GM06990 (cell line): ENCODE results near the gene CAPN9.
"Not testable (repeated sequence)": the region's sequence is repeated elsewhere in the genome, so short reads cannot be mapped to it uniquely, and the experiment has no call there.

Experiments used
- DNase-seq: peaks from one replicate; pipeline ENCODE4 v3.0.0-alpha.2; 2011; ENCODE audit not compliant: insufficient read length; ENCODE audit errors: extremely low read depth
- H3K27me3 ChIP-seq: replicated peaks from 2 replicates; pipeline ENCODE4 v1.6.0; 2011; ENCODE audit warnings: low read length; ENCODE audit not compliant: control insufficient read depth, insufficient read depth
- H3K36me3 ChIP-seq: 2 replicates; pipeline ENCODE4 v1.5.1; 2011; ENCODE audit warnings: low read length; ENCODE audit not compliant: control insufficient read depth, insufficient read depth
- H3K4me3 ChIP-seq: replicated peaks from 2 replicates; pipeline ENCODE4 v1.5.1; 2011; ENCODE audit warnings: low read depth, mild to moderate bottlenecking, control low read depth, low read length
- CTCF ChIP-seq: IDR thresholded peaks from 2 replicates; pipeline ENCODE4 v1.5.1; 2011; ENCODE audit warnings: low read length, control low read depth, mild to moderate bottlenecking, inconsistent platforms; ENCODE audit not compliant: insufficient read depth, poor library complexity, severe bottlenecking

Gene CAPN9

GRCh38 chr1:230761443-230762167, 14.4 kb downstream of the CAPN9 start:
- no peak for DNase-seq
- Histone ChIP-seq H3K36me3 (no peaks in the 10 kb centered on the region), H3K27me3 (peaks cover 1% of the 10 kb centered on the region; the same call in 1 of the 2 replicates), H3K4me3 (no peak overlapping the region)
- TF ChIP-seq CTCF: no peak

GRCh38 chr1:230763927-230764591, 16.9 kb downstream of the CAPN9 start:
- Histone ChIP-seq H3K4me3 (no peak overlapping the region), H3K27me3 (peaks cover under 1% of the 10 kb centered on the region; the same call in 1 of the 2 replicates), H3K36me3 (no peaks in the 10 kb centered on the region)
- no peak for DNase-seq
- no peak for TF ChIP-seq CTCF

- no peaks in the 10 kb centered on the region for H3K36me3 ChIP-seq
- no peak for DNase-seq
- no peak overlapping the region for H3K4me3 ChIP-seq
- H3K27me3 ChIP-seq: no peaks in the 10 kb centered on the region
- no peak for TF ChIP-seq CTCF
Measured at GRCh38 chr1:230766318-230766717, 19.1 kb downstream of the CAPN9 start.

GRCh38 chr1:230767859-230768612, 20.8 kb downstream of the CAPN9 start:
- H3K36me3 ChIP-seq, H3K4me3 ChIP-seq, H3K27me3 ChIP-seq, DNase-seq: not testable (repeated sequence)

- H3K36me3 ChIP-seq: no peaks in the 10 kb centered on the region
- DNase-seq: no peak
- H3K4me3 ChIP-seq: no peak overlapping the region
- H3K27me3 ChIP-seq: no peaks in the 10 kb centered on the region
- no peak for TF ChIP-seq CTCF
Measured at GRCh38 chr1:230768903-230769570, 21.8 kb downstream of the CAPN9 start.

- no peak for DNase-seq
- H3K36me3 ChIP-seq: no peaks in the 10 kb centered on the region
- no peak for TF ChIP-seq CTCF
- H3K4me3 ChIP-seq: no peak overlapping the region
- no peaks in the 10 kb centered on the region for H3K27me3 ChIP-seq
Measured at GRCh38 chr1:230770317-230770716, 23.1 kb downstream of the CAPN9 start.
